ENCODE measurements around the gene VTA1.
"Not testable (repeated sequence)": the region's sequence is repeated elsewhere in the genome, so short reads cannot be mapped to it uniquely, and the experiment has no call there.

VTA1 gene

DNA sequence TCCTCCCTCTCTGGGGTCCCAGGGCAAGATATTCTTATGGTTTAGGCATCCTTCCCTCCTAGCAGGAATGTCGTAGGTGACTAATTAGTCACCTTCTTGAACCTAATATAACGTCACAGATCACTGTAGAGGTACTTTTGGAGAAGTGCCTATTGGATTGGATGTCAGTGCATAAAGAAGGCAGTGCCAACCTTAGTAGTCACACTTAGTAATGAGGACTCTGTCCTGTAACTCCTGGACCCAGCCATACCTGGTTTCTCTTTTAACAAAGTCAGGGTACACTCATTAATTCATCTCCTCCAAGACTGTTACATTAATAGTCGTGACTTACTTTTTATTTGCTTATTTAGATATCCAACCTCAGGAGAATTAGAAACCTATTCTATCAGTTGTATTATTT, 20.0 kb downstream of the VTA1 start:
- intact Hi-C loops (cut with DNase I), result no loop called here
- no peak for DNase-seq

DNA sequence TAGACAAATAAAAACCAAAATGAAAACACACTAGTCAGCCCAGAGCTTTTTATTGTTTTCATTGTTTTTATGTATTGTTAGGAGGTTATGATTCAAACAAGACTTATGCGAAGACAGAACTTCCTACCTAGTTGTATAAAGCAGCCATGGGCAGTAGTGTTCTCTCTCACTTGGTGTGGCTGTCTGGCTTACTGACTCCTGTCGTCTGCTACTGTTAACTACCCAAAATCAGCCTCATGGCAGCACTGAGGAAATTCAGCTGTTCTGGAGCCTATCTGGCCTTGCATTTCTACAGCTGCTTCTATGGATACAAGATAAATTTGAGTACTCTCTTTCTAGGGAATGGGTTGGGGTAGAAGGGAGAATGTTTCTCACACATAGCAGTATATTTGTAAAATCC, 20.4 kb downstream of the VTA1 start:
- intact Hi-C loops (cut with DNase I), result no loop called here
- DNase-seq, result no peak

GRCh38 chr6:142171351-142171750, 24.3 kb downstream of the VTA1 start:
- no peak for DNase-seq
- intact Hi-C loops (cut with DNase I), result no loop called here

DNA sequence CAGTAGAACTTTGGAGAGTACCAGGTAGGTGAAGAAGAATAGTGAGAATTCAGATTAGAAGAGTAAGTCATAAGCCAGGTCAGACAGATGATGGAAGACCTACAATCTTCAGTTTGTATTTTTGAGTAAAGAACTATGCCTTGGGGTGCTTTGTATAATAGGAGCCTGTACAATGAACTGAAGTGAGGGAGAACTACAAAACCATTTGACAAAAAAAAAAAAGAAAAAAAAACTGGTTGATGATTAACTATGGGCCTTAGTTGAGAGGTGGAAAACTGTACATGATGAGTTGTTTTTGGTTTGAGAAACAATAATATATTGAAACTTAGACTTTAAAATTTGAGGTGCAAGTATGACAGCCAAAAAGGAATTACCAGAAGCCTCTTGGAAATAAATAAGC, 25.7 kb downstream of the VTA1 start:
- no peak for DNase-seq
- intact Hi-C loops (cut with DNase I), result no loop called here

GRCh38 chr6:142173980-142174379, 26.9 kb downstream of the VTA1 start:
- DNase-seq, result no peak
- intact Hi-C loops (cut with DNase I), result no loop called here

DNA sequence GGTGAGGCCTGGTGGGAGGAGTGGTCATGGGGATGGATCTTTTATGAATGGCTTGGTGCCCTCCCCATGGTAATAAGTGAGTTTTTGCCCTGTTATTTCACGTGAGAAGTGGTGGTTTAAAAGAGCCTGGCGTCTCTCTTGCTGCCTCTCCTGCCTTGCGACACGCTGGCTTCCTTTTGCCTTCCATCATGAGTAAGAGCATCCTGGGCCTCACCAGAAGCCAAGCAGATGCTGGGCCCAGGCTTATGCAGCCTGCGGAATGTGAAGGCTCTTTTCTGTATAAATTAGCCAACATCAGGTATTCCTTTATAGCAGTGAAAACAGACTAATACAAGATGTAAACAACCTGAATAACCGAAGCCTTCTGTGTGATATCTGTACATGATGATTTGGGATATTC, 27.6 kb downstream of the VTA1 start:
- DNase-seq, result no peak
- intact Hi-C loops (cut with DNase I), result no loop called here

DNA sequence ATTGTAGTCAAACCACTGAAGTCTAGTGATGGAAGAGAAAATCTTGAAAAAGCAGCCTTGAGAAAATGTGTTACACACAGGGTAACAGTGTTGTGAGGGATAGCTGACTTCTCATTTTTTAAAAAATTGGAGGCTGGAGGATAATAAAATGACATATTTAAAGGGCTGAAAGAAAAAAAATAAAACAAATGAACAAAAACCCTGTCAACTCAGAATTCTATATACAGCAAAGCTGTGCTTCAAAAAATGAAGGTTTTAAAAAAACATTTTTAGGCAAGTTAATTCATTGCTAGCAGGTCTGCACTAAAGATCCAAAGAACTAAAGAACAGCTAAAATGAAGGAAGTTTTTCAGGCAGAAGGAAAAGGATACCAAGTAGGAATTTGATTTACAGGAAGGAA, 31.1 kb downstream of the VTA1 start:
- DNase-seq, result no peak
- intact Hi-C loops (cut with DNase I), result no loop called here

GRCh38 chr6:142182004-142182403, 34.9 kb downstream of the VTA1 start:
- no peak for DNase-seq
- intact Hi-C loops (cut with DNase I), result no loop called here

DNA sequence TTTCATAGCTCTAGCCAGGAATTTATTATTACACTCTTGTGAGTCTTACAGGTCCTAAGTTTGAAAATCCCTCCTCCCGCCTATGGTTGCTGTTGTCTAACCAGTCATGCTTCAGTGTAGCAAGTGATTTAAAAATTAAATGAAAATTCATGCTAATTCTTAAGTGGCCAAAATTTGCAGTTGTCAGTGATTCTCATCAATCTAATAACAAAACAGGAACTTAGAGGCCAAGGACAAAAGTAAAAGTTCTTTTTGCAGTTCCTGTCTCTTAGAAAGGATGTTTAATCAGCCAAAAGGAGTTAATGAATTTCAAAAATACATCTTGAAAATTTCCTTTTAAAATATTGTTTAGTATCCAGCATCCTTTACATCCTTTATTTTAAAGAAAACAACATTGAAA, 36.3 kb downstream of the VTA1 start:
- intact Hi-C loops (cut with DNase I), result no loop called here
- DNase-seq, result no peak

DNA sequence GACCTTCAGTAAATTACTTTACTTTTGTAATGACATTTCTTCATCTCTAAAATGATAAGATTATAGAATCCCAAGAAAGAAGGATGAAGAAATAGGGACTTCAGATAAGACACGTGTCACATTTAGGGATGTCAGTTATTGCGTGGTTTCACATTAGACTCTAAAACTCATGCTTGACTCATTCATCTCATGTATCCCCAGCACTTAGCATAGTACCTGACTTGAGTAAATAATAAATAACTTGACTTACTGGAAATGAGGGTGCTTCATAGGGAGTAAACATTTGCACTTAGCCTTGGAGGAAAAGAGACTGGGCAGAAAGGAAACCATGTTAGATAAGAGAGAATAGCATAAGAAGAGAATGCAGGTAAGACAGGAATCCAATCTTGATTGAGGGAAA, 37.2 kb downstream of the VTA1 start:
- DNase-seq, result no peak
- intact Hi-C loops (cut with DNase I), result no loop called here

DNA sequence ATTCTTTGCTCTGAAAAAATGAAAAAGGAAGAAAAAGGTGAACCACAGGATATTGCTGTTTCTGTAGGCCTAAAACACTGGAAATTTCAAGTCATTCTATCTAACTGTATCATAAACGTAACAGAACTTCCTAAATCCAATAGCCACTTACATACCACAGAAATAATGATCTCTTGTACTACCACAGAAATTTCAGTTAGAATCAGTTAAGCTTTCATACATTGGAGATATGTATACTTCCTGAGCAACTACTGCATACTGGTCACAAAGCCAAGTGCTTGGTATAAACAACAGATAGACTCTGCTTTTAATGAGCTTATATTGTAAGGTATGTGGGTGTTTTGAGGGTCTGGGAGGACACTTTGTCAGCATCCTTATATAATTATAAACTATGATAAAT, 38.6 kb downstream of the VTA1 start:
- no peak for DNase-seq
- intact Hi-C loops (cut with DNase I), result no loop called here

- intact Hi-C loops (cut with DNase I), result no loop called here
- DNase-seq, result no peak
Measured at GRCh38 chr6:142187209-142187608, 40.1 kb downstream of the VTA1 start.

DNA sequence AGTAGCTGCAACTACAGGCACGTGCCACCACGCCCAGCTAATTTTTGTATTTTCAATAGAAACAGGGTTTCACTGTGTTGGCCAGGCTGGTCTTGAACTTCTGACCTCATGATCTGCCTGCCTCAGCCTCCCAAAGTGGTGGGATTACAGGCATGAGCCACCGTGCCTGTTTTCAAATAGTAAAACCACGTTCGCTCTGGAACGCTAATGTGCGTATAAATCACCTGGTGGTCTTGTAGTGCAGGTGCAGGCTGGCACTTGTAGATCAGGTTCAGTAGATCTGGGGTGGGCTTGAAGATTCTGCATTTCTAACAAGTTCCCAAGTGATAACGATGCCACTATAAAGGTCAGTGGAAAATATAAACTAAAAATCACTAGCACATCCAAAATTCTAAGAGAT, 41.3 kb downstream of the VTA1 start:
- intact Hi-C loops (cut with DNase I); DNase-seq: not testable (repeated sequence)

DNA sequence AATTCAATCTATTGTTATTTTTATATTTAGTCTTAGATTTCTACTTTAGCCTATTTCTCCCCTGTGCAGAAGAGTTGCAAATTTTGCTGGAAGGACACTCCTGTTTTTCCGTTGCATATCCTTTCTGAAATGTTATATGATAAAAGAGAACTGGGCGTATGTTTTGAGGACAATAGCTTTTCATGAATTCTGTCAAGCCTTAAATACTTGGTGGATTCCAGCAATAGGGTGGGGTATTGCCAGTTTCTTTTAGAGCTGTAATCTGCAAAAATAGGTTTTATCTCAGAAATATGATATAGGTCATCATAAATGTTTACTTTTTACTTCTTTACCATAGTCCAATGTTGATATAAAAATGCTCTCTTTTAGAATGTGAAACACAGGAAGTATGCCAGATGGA, 42.0 kb downstream of the VTA1 start:
- intact Hi-C loops (cut with DNase I), result no loop called here
- no peak for DNase-seq

DNA sequence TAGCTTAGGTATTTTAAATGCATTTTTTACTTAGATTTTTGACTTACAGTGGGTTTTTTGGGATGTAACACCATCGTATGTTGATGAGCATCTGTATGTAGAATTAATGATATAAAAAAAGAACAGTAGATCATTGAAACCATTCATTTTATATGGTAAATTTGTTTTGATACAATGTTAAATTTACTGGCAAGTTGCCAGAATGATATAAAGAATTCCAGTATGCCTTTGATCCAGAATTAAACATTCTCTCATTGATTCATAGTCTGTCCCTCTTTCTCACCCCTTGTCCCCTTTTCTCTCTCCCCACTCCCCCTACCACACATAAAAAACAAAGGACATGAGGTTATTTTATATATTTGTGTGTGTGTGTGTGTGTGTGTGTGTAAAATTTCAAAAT, 45.3 kb downstream of the VTA1 start:
- DNase-seq, result no peak
- intact Hi-C loops (cut with DNase I), result no loop called here

DNA sequence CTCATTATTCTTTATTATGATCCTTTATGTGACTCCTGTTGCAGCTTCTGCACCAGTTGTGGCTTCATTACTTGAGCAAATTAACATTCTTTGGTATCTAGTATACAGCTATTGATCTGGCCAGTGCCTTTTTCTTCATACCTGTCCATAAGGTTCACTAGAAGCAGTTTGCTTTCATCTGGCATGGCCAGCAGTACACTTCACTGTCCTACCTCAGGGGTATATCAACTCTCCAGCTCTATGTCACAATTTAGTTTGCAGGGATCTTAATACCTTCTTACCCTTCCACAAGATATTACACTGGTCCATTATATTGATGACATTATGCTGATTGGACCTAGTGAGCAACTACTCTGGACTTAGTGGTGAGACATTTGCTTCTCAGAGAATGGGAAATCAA, 46.6 kb downstream of the VTA1 start:
- intact Hi-C loops (cut with DNase I), result no loop called here
- no peak for DNase-seq

GRCh38 chr6:142195862-142196541, 48.9 kb downstream of the VTA1 start:
- DNase-seq, result no peak
- intact Hi-C loops (cut with DNase I), result no loop called here

GRCh38 chr6:142200846-142201628, 54.0 kb downstream of the VTA1 start:
- DNase-seq, result no peak
- intact Hi-C loops (cut with DNase I), result no loop called here

GRCh38 chr6:142207265-142207877, 60.3 kb downstream of the VTA1 start:
- intact Hi-C loops (cut with DNase I), result no loop called here
- peak in 21 of 42 donors; percentile 6 to 75 (median 24) for DNase-seq

GRCh38 chr6:142210606-142211005, 63.5 kb downstream of the VTA1 start:
- intact Hi-C loops (cut with DNase I), result no loop called here
- no peak for DNase-seq

- no peak for DNase-seq
- intact Hi-C loops (cut with DNase I), result no loop called here
Measured at GRCh38 chr6:142213402-142213801, 66.3 kb downstream of the VTA1 start.
